Measurements from ENCODE around the gene SAPCD2.
"Not testable (repeated sequence)": the region's sequence is repeated elsewhere in the genome, so short reads cannot be mapped to it uniquely, and the experiment has no call there.

The SAPCD2 gene

GRCh38 chr9:137048655-137049543, 21.5 kb downstream of the SAPCD2 start:
- DNase-seq (ENCODE audit: low read depth, low spot score): no peak

- no peak for DNase-seq (ENCODE audit: low read depth, low spot score)
Measured at GRCh38 chr9:137046088-137046787, 24.1 kb downstream of the SAPCD2 start, which contains the start of gene NPDC1. NPDC1 (minus strand) TSS chr9:137046177; CDS start chr9:137045989, 188 bp downstream.

- no peak for DNase-seq (ENCODE audit: low read depth, low spot score)
Measured at GRCh38 chr9:137045294-137046087, 24.9 kb downstream of the SAPCD2 start.

GRCh38 chr9:137044502-137045177, 25.7 kb downstream of the SAPCD2 start:
- DNase-seq (ENCODE audit: low read depth, low spot score): no peak

- DNase-seq (ENCODE audit: low read depth, low spot score): no peak
Measured at GRCh38 chr9:137044037-137044436, 26.3 kb downstream of the SAPCD2 start.

- no peak for DNase-seq (ENCODE audit: low read depth, low spot score)
Measured at GRCh38 chr9:137042751-137043727, 27.3 kb downstream of the SAPCD2 start.

- DNase-seq (ENCODE audit: low read depth, low spot score): no peak
Measured at GRCh38 chr9:137041124-137041523, 29.2 kb downstream of the SAPCD2 start.

- DNase-seq (ENCODE audit: low read depth, low spot score): no peak
Measured at GRCh38 chr9:137040568-137040967, 29.8 kb downstream of the SAPCD2 start.

GRCh38 chr9:137039611-137040366, 30.6 kb downstream of the SAPCD2 start:
- no peak for DNase-seq (ENCODE audit: low read depth, low spot score)

- DNase-seq (ENCODE audit: low read depth, low spot score): no peak
Measured at GRCh38 chr9:137038916-137039315, 31.4 kb downstream of the SAPCD2 start.

GRCh38 chr9:137037483-137037882, 32.9 kb downstream of the SAPCD2 start:
- no peak for DNase-seq (ENCODE audit: low read depth, low spot score)

GRCh38 chr9:137037035-137037434, 33.3 kb downstream of the SAPCD2 start:
- no peak for DNase-seq (ENCODE audit: low read depth, low spot score)

- DNase-seq (ENCODE audit: low read depth, low spot score): no peak
Measured at GRCh38 chr9:137035937-137036336, 34.4 kb downstream of the SAPCD2 start.

- DNase-seq (ENCODE audit: low read depth, low spot score): no peak
Measured at GRCh38 chr9:137035507-137035834, 34.9 kb downstream of the SAPCD2 start.

- DNase-seq (ENCODE audit: low read depth, low spot score): no peak
Measured at GRCh38 chr9:137034709-137035506, 35.4 kb downstream of the SAPCD2 start.

- no peak for DNase-seq (ENCODE audit: low read depth, low spot score)
Measured at GRCh38 chr9:137034039-137034708, 36.2 kb downstream of the SAPCD2 start.

- DNase-seq (ENCODE audit: low read depth, low spot score): not testable (repeated sequence)
Measured at GRCh38 chr9:137033481-137033880, 36.9 kb downstream of the SAPCD2 start.

- no peak for DNase-seq (ENCODE audit: low read depth, low spot score)
Measured at GRCh38 chr9:137032858-137033257, 37.5 kb downstream of the SAPCD2 start.

All from brain pericyte (primary cell).